SK-MEL-5 (cell line): ENCODE results near the gene TTLL12. TPM values are rescaled to one million over a fixed set of nuclear protein-coding genes. Genes with fewer than 3 reads are reported as not detected.
A peak's percentile ranks its signal among the peaks of the same experiment; 100 is the strongest.

ENCODE experiments used
- DNase-seq: peaks from one replicate; pipeline ENCODE4 v3.0.0-alpha.2; 2016; ENCODE audit warnings: low read depth, low spot score
- in situ Hi-C: cut with HindIII; loops from 2 replicates; pipeline ENCODE4 v1.10.0; 2016; ENCODE audit warnings: low sequenced_read_pairs, high pct_unique_total_duplicates, low pct_unique_long_range_greater_than_20kb
- total RNA-seq: library from RNA; depleted of rRNA; stranded (reverse); fragments of >200 nt; shearing (Covaris generic); gene quantifications from 2 replicates; pipeline ENCODE4 v1.2.3, GENCODE V29; 2014

TTLL12 gene
- total RNA-seq, 1 experiment from 2014 or later, result 68.9 TPM

DNA sequence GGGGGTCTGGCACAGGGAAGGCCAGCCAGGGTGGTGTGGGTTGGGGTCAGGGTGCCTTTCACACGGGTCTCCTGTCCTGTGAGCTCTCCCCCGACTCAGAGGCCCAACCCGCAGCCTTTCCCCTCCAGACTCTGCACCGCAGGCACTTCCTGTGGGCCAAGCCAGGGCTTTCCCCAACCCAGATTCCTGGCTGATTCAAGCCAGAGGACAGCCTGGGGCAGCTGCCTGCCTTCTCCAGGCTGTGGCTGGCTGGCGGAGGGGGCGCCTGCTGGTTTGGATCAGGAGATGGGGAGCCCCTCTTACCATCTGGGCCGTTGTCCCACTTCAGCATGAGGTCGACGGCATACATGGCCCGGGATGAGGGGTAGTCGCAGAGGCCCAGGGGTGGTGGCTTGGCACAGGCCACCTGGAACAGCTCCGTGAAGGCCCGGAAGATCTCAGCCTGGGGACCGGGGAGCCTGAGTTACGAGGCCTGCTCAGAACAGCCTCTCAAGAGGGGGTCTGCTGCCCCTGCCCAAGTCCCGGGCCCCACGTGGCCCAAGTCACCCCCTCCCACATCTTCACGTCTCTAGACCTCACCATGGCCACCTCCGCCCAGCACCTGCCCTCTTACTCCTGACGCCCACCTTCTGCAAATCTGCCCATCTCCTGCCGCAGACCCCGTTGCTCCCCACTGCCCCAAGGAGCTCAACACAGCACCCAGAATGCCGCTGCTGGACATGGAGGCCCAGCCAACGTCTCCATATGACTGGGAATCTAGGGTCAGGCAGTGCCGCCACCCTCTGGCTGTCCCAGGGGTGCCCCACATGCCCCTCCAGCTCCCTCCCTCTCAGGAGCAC lies 18.2 kb downstream of the TTLL12 start:
- DNase-seq, result no peak

DNA sequence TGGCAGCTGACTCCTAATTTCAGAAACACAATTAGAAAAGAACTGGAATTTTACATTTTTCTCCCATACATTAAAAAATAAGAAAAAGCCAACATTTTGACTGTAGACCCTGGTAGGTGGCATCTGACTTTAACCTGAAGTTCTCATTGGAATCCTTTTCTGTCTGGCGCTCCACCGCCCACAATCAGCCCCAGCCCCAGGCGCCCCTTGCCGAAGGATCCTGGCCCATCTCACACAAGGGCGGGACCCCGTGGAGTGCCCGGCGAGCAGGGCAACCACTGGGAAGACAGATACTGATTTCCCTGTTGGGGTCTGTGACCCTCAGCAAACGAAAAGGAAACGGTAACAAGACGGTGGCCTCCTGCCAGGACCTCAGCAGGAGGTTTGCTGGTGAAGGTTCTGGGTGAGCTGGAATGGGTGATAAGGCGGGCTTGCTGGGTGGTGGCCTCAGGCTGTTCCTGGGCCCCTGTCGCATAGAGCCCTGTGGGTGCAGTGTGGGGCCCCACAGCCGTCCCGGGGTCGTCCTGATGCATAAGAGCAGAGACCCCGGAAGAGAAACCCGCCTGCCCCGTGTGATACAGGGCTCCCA lies 19.8 kb downstream of the TTLL12 start:
- DNase-seq, result no peak
- in situ Hi-C loops, result no loop called here

More for the DNA sequence above, 18.2 kb downstream of the TTLL12 start:
- in situ Hi-C loops, result no loop called here

DNA sequence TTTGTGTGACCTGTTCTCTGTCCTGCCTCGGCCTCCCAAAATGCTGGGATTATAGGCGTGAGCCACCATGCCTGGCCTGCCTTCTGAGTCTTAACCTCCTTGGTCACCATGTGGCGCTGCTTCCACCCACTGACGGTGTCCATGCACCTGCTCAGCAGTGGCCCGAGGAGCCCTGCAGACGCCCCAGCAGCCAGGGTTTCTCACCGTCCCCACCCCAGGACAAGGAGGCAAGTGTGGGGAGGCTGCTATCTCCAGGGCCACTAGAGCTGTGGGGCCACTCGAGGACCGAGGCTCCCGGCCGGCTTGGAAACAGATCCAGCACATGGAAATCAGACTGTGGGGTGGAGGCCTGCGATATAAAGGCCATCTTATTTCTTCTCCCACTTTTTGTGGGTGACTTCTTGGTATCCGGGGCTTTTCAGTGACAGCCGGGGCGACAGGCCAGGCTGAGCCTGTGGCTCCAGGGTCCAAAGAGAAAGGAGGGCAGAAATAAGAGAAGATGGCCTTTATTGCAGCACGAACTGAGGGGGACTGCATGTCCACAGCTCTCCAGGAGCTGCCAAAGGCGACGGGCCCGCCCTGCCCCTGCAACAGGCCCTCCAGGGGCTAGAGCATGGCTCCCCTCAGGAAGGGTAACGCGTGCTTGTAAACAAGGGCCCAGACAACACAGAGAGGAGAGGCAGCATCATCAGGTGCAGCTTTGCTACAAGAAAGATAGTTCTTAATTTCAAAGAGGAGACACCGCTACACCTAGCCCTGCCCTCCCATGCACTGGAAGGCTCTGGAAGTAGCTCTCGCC lies 20.6 kb downstream of the TTLL12 start:
- DNase-seq, result no peak
- in situ Hi-C loops, result no loop called here

DNA sequence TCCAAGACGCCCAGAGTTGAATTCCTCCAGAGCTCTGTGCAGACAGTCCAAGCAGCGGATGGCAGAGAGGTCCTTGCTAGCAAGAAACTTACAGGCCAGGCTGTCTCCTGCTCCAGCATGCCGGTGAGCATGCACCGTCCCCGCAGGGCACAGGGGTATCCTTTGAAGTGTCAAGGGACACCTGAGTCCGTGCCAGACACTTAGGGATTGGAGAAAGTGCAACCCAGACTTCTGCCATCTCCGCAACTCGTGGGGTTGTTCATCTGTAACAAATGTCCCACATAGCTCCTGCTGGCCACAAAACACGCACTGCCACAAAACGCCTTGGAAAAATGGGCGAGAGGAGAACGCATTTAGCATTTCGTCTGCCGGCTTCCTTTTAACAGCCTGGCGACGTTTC lies 22.3 kb downstream of the TTLL12 start:
- no peak for DNase-seq
- in situ Hi-C loops, result no loop called here

DNA sequence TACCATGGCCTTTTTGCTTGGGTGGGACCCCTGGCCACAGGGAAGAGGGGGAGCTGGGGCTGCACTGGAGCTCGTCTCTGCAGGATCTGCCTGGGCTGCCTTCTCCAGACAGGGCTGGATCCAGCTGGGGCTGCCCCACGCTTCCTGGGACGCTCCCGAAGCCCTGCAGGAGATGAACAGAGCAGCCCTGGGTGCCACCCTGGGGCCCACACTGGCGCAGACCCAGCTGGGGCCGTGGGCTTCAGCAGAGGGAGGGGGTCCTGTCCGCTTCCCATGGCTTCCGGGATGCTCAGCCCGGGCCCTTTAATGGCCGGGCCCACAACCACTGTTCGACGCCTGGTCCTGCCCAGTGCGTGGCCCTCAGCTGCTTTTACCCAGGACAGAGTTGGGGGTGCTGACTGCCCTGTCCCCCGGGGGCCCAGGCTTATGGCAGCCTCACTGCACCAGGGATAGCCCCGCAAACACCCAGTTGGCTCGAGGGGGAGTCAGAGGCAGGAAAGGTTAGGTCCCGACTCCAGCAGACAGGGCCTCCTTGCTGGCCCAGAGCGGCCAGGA lies 23.6 kb downstream of the TTLL12 start:
- no peak for DNase-seq
- in situ Hi-C loops, result no loop called here

DNA sequence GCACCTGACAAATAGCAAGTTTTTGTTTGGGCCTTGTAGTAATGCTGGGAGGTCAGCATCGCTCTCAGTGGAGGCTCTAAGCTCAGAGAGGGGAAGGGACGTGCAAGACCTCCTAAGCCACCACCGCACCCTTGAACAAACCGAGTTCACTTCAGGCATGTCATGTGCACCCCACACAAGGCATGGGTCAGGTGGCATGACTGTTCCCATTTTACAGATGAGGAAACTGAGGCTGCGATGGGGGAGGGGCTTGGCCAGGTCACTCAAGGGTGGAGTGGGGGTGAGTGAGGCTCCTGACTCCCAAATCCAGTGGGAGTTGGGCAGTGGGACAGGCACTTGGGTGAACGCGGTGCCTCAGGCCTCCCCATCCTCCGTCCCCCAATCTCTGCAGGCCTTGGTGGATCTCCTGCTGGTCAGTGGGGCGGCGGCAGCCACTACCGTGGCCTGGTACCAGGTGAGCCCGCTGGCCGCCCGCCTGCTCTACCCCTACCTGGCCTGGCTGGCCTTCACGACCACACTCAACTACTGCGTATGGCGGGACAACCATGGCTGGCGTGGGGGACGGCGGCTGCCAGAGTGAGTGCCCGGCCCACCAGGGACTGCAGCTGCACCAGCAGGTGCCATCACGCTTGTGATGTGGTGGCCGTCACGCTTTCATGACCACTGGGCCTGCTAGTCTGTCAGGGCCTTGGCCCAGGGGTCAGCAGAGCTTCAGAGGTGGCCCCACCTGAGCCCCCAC lies 24.4 kb downstream of the TTLL12 start:
- no peak for DNase-seq
- in situ Hi-C loops, result no loop called here

DNA sequence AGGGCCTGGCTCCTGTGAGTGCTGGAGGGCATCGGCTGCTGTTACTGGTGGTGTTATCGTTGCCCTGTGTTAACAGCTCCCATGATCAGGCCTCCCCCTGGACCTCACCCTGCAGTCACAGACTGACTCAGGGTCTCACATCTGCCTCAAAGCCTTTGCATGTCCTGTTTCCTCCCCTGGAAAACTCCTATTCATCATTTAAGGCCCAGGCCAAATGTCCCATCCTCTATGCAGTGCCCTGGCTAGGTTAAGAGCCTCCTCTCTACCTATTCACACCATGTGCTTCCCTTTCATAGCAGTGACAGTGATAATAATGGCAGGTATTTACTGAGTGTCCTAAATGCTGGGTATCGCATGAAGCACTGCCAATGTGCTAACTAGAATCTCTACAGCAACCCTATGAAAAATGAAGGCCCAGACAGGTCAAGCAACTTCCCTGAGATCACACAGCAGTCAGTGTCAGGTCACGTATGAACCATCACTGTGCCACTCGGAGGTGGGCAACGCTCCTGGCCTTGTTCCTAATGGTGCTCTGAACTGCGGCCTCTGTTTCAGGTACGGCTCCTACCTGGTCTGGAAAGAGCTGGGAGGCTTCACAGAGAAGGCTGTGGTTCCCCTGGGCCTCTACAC lies 26.3 kb downstream of the TTLL12 start:
- no peak for DNase-seq
- in situ Hi-C loops, result no loop called here

DNA sequence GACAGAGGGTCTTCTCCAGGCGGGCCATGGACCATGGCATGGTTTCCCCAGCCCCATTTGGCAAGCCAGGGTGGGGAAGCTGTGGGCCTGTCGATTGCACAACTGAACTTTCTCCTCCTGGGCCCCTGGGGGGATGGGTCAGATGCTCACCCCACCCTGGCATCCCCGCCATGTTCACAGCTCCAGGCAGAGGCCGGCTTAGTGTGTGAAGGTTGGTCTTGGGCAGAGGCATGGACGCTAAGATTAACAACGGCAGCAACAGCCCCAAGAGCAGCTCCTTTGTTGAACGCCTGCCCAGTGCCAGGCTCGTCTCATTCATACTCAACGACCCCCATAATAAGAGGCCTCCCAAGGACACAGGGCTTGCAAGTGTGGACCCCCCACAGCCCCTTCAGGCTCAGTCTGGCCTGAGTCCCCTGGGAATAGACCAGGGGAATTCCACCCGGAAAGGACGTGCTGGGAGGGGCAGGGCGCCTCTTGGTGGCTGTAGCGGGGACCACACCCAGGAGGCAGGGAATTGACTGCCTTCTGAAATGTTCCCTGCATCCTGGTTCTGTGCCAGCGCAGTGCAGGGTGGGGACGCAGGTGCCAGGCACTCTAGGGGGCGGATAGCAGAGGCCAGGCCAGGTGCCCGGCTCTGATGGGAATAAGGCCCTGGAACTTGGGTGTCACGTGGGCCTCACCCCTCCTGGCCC lies 27.3 kb downstream of the TTLL12 start:
- DNase-seq, result peak; percentile 58
- in situ Hi-C loops, result no loop called here

DNA sequence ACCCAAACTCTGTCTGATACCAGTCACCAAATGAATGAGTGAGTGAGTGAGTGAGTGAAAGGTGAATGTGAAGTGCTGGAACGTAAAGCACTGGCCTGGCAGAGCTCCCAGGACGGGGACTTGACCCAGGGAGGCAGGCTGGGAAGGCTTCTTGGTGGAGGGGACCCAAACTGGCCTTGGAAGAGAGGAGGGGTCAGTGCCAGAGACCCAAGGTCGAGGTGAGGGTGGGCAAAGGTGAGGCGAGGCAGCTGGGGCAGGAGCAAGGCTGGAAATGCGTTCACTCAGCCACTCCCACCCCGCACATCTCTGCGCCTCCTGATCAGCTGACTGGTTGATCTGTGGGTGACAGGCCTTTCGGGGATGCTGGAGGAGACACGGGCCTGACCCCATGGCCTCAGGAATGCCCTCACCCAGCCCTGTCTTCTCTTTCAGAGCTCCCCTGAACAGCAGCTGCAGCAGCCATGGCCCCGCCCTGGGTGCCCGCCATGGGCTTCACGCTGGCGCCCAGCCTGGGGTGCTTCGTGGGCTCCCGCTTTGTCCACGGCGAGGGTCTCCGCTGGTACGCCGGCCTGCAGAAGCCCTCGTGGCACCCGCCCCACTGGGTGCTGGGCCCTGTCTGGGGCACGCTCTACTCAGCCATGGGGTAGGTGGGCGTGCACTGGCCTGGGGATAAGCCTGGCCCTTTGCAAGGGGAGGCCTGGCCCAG lies 28.0 kb downstream of the TTLL12 start:
- in situ Hi-C loops, result no loop called here
- no peak for DNase-seq

DNA sequence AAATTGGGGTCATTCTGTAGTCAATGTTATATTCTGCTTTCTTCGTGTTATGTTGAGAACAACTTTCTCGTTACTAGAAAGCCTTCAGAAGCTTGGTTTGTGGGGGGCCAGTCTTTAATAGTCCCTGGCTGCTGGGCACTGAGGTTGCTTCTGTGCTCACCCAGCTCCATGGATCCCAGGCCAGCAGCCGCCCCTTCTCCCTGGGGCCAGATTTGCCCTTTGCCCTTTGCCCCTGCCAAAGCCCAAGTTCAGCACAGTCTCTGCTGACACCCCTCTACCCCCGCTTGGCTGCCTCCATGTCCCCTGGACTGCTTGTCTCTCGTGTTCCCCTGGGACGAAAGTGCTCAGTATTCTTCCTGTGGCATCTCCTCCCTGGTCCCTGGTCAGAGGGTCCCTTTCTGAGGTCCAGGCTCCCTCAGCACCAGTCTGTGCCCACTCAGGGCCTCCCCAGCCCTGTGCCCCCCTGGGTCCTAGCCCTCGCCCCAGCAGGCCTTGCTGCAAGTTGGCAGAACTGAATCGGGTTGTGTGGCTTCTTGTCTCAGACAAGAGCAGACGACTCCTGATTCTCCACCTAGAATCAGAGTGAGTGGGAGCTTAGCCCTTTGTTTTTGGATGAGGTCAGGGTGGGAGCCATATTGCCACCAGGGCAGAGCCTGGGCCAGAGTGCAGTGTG lies 28.9 kb downstream of the TTLL12 start:
- no peak for DNase-seq
- in situ Hi-C loops, result no loop called here

DNA sequence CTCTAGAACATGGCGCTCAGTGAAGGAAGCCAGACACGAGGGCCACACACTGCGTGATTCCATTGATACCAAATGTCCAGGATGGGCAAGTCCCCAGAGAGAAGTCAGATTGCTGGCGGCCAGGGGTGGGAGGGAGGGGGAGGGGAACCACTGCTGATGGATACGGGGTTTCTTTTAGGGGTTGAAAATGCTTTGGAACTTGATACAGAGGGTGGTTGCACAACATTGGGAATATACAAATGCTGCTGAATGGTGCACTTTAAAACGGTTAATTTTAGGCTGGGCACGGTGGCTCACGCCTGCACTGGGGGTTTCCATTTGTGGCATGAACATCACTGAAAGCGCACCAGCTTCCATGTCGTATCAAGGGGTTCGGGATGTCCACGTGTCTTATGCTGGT lies 30.5 kb downstream of the TTLL12 start:
- in situ Hi-C loops, result no loop called here
- no peak for DNase-seq

DNA sequence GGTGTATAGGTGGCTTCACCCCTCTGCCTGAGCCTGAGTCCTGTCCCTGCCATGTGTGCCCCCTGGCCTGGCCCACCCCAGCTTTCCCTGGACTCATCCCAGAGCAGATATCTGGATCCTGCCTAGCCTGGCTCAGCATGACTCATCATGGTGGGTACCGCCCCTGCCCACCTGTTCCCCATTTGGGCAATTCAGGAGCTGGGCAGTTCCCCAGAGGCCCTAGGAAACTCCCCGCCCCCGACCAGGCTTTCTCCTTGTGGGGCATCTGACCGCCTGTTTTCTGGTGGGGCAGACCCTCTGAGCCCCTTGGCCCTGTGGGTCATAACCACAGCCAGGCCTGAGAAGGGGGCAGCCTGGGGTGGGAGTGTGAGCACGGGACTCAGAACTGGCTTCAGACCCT lies 31.1 kb downstream of the TTLL12 start:
- no peak for DNase-seq
- in situ Hi-C loops, result no loop called here

DNA sequence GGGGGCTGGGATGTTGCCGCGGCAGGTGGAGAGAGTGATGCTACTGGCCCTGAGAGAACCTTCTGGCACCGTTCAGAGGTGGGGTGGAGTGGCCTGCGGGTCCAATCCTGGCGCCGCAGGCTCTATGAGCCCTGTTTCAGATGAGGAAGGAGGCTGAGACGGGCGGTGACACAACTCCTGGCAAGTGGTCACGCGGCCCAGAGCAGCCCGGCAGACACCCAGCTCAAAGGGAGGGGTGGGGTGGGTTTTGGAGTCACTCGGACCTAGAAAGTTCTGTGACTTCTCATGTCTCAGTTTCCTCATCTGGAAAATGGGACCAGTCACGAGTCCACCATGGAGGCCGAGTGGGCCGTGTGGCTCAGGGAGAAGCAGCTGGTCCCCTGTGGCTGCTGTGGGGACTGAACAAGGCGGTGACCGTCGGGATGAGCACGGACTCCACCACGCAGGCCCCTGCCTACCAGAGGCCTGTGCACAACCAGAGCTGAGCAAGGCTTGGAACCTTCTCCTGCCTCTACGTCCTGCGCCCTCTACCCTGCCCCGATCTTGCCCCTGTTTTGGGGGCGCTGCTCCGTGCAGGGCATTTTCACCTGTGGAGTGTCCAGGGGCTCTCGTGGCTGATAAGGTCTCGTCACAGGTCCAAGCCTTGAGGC lies 31.9 kb downstream of the TTLL12 start:
- DNase-seq, result no peak
- in situ Hi-C loops, result no loop called here

DNA sequence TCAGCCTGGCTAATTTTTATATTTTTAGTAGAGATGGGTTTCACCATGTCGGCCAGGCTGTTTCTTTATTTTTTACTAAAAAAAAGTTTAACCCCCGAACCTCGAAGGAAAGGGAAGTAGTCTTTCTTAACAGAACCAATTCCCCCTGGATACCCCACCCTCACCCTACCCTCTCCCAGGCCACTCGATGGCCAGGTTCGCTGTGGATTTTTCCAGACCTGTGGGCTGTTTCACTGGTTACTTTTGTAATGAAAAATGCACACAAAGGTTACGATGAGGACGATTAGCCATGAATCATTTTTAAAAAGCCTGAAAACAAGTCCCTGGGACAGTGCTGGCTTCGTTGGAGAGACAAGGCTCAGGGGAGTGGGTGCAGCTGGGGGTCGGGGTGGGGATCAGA lies 33.0 kb downstream of the TTLL12 start:
- no peak for DNase-seq
- in situ Hi-C loops, result no loop called here

DNA sequence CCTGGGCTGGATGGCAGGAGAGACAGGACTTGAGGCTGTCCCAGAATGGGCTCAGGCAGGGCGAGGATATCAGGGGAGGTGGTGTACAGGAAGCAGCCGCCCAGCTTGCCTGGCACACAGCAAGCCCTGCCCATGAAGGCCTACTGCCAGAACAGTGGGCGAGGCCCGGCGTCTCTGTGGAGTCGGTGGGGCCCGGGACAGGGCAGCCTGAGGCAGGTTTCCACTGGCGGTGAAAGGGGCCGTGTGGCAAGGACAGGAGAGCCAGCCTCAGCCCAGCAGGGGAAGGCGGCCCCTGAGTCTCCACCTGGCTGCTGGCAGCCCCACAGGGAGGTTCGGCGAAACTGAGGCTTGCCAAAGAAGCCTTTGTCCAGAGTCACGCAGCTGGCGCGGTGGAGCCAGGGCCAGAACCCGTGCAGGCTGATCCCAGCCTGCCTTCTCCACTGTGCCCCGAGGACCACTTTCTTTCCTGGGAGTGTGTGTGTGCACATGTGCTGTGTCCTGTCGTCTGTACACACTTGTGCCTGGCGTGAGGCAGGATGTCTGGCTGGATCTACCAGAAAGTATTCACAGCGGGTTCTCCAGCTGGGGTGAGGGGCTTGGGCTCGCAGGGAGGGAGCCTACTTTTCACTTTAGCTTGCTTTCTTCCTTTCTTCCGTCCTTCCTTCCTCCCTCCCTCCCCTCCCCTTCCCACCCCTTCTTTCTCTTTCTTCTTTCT lies 34.4 kb downstream of the TTLL12 start:
- DNase-seq, result peak; percentile 74
- in situ Hi-C loops, result no loop called here
